K562 (cell line): Measurements from ENCODE around the gene CARD9. TPM values are rescaled to one million over a fixed set of nuclear protein-coding genes. Genes with fewer than 3 reads are reported as not detected.

ENCODE experiments used
- GMEB1 ChIP-seq: fragments of 250-450 bp; sonication (Bioruptor Pico); IDR thresholded peaks from 2 replicates; pipeline ENCODE4 v1.4.0; 2020; ENCODE audit warnings: mild to moderate bottlenecking
- KLF13 ChIP-seq: fragments of 450-650 bp; IDR thresholded peaks from 2 replicates; pipeline ENCODE4 v1.6.1; 2016; ENCODE audit warnings: missing genetic modification characterization, low read depth, mild to moderate bottlenecking, missing compliant biosample characterization, moderate library complexity, borderline replicate concordance
- MEF2D ChIP-seq: conservative IDR thresholded peaks from 2 replicates; pipeline ENCODE4 v1.6.1; 2016; ENCODE audit warnings: low read depth, missing genetic modification characterization, missing compliant biosample characterization
- MNT ChIP-seq, 2 experiments: fragments of 450-650 bp; conservative IDR thresholded peaks; 2 replicates each; pipeline ENCODE4 v1.6.1; 2017; ENCODE audit warnings: mild to moderate bottlenecking in 2 of 2, moderate library complexity in 2 of 2
- MTA1 ChIP-seq: fragments of 450-650 bp; IDR thresholded peaks from 2 replicates; pipeline ENCODE4 v1.6.1; 2017; ENCODE audit warnings: borderline replicate concordance
- MYC ChIP-seq, 2 experiments: fragments of 250-450 bp in 1 of 2; sonication (Bioruptor Pico) in 1 of 2; IDR thresholded peaks; 2 replicates each; pipeline versions ENCODE4 v1.5.1 to v1.6.1; 2012 to 2021; ENCODE audit warnings: low read depth in 2 of 2, borderline replicate concordance in 1 of 2, improper control_type of control experiment in 1 of 2, low read length in 1 of 2, mild to moderate bottlenecking in 1 of 2, moderate library complexity in 1 of 2
- SAP30 ChIP-seq: fragments of 200-600 bp; sonication (generic); IDR thresholded peaks from 2 replicates; pipeline ENCODE4 v1.6.1; 2012; ENCODE audit warnings: borderline replicate concordance, low read depth, mild to moderate bottlenecking, moderate library complexity, low read length, control low read depth, inconsistent platforms; ENCODE audit not compliant: insufficient read depth, poor library complexity, severe bottlenecking
- TSHZ1 ChIP-seq: fragments of 250-450 bp; sonication (Bioruptor Pico); IDR thresholded peaks from 2 replicates; pipeline ENCODE4 v1.4.0; 2020; ENCODE audit warnings: mild to moderate bottlenecking, moderate library complexity
- ZC3H4 ChIP-seq: sonication (generic); formaldehyde crosslinking; IDR thresholded peaks from 2 replicates; pipeline ENCODE4 v1.9.0; 2021; ENCODE audit warnings: missing genetic modification reagents, borderline replicate concordance
- polyA plus RNA-seq, 8 experiments: library from polyadenylated mRNA; depleted of rRNA in 4 of 8; stranded (reverse) in 5 of 8; unstranded in 3 of 8; fragments of >200 nt; fragmentation: Nextera tagmentation in 2 of 8; fragmentation: Illumina TruSeq in 1 of 8; extraction: Ambion mirVana in 2 of 8; extraction: Trizol in 1 of 8; gene quantifications; 2 replicates each; pipeline versions ENCODE4 v1.2.1 to v1.2.3, GENCODE V29; 2011 to 2014; ENCODE audit warnings: inconsistent platforms in 1 of 8, missing spikeins in 1 of 8
- total RNA-seq, 7 experiments: library from RNA; depleted of rRNA in 6 of 7; stranded (reverse); fragments of >200 nt in 6 of 7; fragmentation: Illumina TruSeq in 2 of 7; extraction: Trizol in 2 of 7; gene quantifications; 2 replicates each; pipeline versions ENCODE4 v1.2.1 to v1.2.3, GENCODE V29; 2011 to 2021; ENCODE audit warnings: low replicate concordance in 1 of 7

The CARD9 gene
- total and polyA plus RNA-seq, 9 of the 15 experiments (the other 6 are each of a cell fraction or from before 2014, with no cell fraction given): 1.7 to 53.0 (median 9.7) TPM

- TF ChIP-seq MNT (conservative IDR thresholded peaks at IDR 0.05) (no peak), SAP30 (no peak), MEF2D (no peak), ZC3H4 (CRISPR knock-in tag) (no peak), MTA1 (no peak), GMEB1 (no peak), TSHZ1 (CRISPR knock-in tag) (no peak), KLF13 (tag) (no peak), MYC (IDR thresholded peaks at IDR 0.05; ENCODE audit: low read depth, low read length) (no peak), MYC (CRISPR knock-in tag; IDR thresholded peaks at IDR 0.05; ENCODE audit: borderline replicate concordance, low read depth) (no peak)
- TF ChIP-seq, all 486 proteins: peak for 0
Observed at GRCh38 chr9:136316271-136316751, 57.2 kb downstream of the CARD9 start (continued).
